GM21447 (cell line): ENCODE data around the gene IFT81.
"Not testable (repeated sequence)": the region's sequence is repeated elsewhere in the genome, so short reads cannot be mapped to it uniquely, and the experiment has no call there.

ENCODE experiments used
- ATAC-seq: cut with Tn5 transposase; IDR thresholded peaks from one replicate; pipeline ENCODE4 v1.9.1; 2021; ENCODE audit not compliant: unreplicated experiment

IFT81 gene

GRCh38 chr12:110201995-110202394 is 77.8 kb downstream of the IFT81 start:
- no peak for ATAC-seq

- ATAC-seq, result no peak
Observed at GRCh38 chr12:110203546-110203945, 79.4 kb downstream of the IFT81 start.

- no peak for ATAC-seq
Observed at GRCh38 chr12:110205931-110206330, 81.8 kb downstream of the IFT81 start.

DNA sequence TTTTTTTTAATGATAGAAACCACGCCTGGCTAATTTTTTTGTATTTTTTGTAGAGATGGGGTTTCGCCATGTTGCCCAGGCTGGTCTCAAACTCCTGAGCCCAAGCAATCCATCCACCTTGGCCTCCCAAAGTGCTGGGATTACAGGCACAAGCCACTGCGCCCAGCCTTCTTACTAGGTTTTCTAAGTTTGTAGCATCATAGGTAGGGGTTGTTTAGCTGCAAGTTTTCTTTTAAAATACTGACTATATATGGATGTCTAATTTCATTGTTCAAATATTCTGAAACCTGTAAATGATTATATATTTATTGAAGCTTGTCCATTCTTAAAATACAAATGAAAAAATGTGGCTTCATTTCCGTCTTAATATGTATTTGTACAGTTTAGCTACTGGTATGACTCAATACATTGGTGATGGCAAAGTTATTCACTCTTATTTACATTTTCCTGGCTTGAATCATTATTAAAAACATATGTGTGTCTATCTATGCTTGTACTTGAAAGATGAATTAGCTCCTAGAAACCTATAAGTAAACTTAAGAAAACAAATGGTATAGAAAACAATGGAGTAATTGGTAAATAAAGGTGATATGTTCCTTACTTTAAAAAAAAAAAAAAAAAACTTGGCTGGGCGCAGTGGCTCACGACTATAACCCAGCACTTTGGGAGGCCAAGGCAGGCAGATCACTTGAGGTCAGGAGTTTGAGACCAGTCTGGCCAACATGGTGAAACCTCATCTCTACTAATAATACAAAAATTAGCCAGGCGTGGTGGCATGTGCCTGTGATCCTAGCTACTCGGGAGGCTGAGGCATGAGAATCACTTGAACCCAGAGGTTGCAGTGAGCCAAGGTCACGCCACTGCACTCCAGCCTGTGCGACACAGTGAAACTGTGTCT is 87.7 kb downstream of the IFT81 start:
- ATAC-seq, result not testable (repeated sequence)

GRCh38 chr12:110217996-110218674 is 94.0 kb downstream of the IFT81 start:
- ATAC-seq, result no peak

DNA sequence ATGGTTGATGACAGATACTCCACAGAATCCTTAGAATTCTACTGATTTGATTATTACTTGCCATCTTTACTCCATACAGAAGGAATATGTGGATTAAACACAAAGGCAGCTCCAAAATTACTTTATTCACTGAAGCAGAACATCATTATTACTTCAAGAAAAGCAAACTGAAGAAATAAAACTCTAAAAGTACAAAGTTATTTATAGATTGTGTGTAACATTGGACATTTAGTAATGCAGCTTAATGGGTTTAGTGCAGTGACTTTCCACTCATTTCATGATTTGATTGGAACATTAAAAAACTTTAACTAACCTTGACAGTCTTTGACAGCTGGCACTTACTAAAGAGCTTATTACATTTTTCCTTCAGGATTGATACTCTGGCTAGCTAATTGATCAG is 97.9 kb downstream of the IFT81 start:
- no peak for ATAC-seq

GRCh38 chr12:110222433-110222832 is 98.3 kb downstream of the IFT81 start:
- no peak for ATAC-seq

DNA sequence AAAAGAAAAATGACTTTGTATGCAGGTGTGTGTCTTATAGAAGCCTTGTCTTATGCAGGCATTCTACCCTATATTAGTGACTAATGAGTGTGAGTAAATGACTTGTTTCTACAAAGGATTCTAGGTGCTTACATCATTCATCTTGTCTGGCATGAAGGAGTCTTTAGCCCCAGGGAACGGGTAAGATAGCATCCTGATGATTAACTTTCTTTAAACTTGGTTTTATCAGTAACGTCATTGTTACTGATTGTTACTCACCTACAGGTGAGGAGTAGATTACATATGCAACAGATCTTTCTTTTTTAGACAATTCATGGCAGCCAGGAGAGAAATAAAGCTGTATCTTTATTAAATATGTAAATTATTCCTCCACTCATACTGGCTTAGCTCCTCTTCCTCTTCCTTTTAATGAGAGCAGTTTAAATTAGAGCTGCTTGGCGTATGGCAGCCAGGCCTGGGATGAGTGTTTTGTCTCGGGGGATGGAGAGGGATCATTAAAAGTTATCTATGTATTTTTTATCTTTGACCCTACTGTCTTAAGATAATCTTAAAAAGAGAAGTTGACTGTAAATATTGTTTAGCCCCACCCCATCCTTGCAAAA is 99.7 kb downstream of the IFT81 start:
- no peak for ATAC-seq

- ATAC-seq, result no peak
Observed at GRCh38 chr12:110224379-110225304, 100.5 kb downstream of the IFT81 start.

DNA sequence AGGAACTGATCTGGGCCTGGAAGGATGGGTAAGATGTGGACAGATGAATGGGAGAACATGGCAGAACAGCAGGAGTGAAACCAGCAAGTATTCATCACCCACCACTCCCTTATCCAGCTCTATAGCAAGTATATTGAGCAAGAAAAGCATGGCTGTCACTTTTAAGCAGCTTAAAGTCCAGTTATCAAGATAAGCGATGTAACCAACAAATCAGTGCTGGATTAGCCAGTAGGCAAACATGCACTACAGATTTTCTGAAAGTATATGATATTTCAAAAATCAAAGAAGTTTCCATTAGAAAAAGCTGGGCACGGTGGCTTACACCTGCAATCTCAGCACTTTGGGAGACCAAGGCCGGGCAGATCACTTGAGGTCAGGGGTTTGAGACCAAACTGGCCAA is 103.0 kb downstream of the IFT81 start:
- ATAC-seq, result no peak

DNA sequence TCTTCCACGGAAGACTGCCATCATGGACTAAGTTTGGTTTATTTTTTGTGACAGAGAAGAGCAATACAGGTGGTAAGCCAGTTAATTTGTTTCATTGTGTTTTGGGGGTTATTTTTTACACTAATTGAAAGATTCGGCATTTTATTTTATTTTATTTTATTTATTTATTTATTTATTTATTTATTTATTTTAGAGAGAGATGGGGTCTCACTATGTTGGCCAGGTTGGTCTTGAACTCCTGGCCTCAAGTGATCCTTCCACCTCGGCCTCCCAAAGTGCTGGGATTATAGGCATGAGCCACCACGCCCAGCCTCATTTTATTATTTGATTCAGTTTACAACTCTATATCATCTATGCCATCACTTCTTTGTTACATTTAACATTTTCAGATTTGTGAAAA is 104.2 kb downstream of the IFT81 start:
- ATAC-seq, result not testable (repeated sequence)

DNA sequence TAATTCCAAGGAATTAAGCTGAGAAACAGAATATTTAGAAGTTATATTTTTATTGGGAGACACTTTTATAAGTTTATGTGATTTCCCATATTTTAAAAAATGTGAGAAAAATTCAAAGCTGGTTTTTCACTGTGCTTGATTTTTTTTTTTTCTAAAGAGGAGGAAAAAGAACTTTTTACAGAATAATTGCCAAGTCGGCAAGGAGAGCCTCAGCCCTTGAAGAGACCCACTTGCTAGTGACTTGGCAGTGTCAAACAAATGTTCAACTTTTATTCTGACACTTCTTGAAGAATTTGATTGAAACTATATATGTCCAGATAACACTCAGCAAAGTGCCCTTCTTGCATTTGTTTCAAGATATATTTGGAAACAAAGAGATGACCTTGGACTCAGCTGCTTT is 104.6 kb downstream of the IFT81 start:
- ATAC-seq, result no peak

GRCh38 chr12:110229409-110229808 is 105.3 kb downstream of the IFT81 start:
- no peak for ATAC-seq

- no peak for ATAC-seq
Observed at GRCh38 chr12:110230655-110231054, 106.5 kb downstream of the IFT81 start.

GRCh38 chr12:110233212-110233903 is 109.2 kb downstream of the IFT81 start:
- ATAC-seq, result no peak

DNA sequence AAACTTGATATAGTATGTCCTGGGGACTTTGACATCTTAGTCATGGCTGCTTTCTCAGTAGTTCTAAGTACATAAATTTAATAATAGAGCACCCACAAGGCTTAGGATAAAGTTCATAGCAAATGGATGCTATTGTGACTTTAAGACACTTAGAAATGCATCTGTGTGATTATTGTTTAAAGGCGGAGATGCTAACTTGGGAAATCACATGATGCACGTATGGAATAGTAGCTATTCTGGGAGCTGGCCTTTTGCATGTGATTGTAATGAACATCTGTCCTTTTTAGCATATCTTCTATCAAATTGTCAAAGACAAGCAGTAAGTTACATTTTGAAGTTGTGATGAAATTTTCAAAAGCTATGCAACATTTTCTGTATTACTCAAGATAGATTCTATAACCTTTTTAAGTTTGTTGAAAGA is 110.2 kb downstream of the IFT81 start:
- no peak for ATAC-seq

GRCh38 chr12:110234755-110235154 is 110.6 kb downstream of the IFT81 start:
- no peak for ATAC-seq

- no peak for ATAC-seq
Observed at GRCh38 chr12:110235383-110235782, 111.2 kb downstream of the IFT81 start.

DNA sequence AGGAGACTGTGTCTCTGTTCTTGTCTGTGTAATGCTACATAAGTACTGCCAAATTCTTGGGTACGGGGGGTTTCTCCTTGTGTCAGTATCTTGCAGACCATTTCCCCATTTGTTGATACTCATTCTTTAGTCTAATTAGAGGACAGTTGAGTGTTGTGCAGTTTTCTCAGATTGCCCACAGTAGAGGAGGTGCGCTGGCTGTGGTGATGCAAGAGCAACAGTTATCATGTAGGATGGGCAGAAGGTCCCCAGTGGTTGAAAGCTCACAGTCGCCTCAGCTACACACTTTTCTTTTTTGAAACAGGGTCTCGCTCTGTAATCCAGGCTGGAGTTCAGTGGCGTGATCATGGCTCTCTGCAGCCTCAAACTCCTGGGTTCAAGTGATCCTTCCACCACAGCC is 119.1 kb downstream of the IFT81 start:
- ATAC-seq, result no peak

DNA sequence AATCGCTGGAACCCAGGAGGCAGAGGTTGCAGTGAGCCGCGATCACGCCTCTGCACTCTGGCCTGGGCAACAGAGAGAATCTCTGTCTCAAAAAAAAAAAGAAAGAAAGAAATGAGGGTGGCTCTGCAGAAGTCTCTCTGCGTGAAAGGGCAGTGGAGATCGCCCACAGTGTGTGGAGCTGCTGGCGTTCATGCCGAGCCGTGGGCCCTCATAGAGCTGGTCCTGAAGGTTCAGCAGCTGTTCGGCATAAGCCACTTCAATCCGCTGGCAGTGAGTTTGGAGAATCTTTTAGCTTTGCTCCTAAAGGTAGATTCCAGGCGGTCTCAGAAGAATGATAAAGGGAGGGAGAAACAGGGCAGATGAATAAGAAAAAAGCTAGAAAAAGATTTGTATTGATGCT is 120.2 kb downstream of the IFT81 start:
- ATAC-seq, result no peak
